Mesendoderm (in vitro differentiated cells): ENCODE results near the gene CD46. TPM values are rescaled to one million over a fixed set of nuclear protein-coding genes. Genes with fewer than 3 reads are reported as not detected.
"Not testable (repeated sequence)": the region's sequence is repeated elsewhere in the genome, so short reads cannot be mapped to it uniquely, and the experiment has no call there.

Experiments used
- DNase-seq: peaks from one replicate; pipeline ENCODE4 v3.0.0; 2013
- H2AK5ac ChIP-seq: 2 replicates; pipeline ENCODE4 v1.6.1; 2013; ENCODE audit warnings: low read length, inconsistent platforms
- H2BK120ac ChIP-seq: 2 replicates; pipeline ENCODE4 v1.6.1; 2013; ENCODE audit warnings: low read depth, mild to moderate bottlenecking, low read length, moderate library complexity, mixed read lengths
- H2BK15ac ChIP-seq: replicated peaks from 2 replicates; pipeline ENCODE4 v1.6.1; 2013; ENCODE audit warnings: low read depth, mild to moderate bottlenecking, moderate library complexity
- H2BK5ac ChIP-seq: 2 replicates; pipeline ENCODE4 v1.6.1; 2013; ENCODE audit warnings: low read length, inconsistent platforms
- H3K18ac ChIP-seq: 2 replicates; pipeline ENCODE4 v1.6.1; 2013; ENCODE audit warnings: mild to moderate bottlenecking, low read length, mixed read lengths
- H3K23ac ChIP-seq: one replicate; pipeline ENCODE4 v1.6.1; 2013; ENCODE audit warnings: low read length
- H3K27ac ChIP-seq: 2 replicates; pipeline ENCODE4 v1.5.1; 2013; ENCODE audit warnings: low read depth, mild to moderate bottlenecking, inconsistent platforms, low read length, moderate library complexity
- H3K27me3 ChIP-seq: 2 replicates; pipeline ENCODE4 v1.6.1; 2013; ENCODE audit warnings: low read length, control low read depth, mild to moderate bottlenecking, inconsistent platforms; ENCODE audit not compliant: insufficient read depth, poor library complexity
- H3K36me3 ChIP-seq: 2 replicates; pipeline ENCODE4 v1.6.1; 2013; ENCODE audit warnings: low read length, inconsistent platforms; ENCODE audit not compliant: control insufficient read depth, insufficient read depth
- H3K4ac ChIP-seq: one replicate; pipeline ENCODE4 v1.6.1; 2013; ENCODE audit warnings: low read depth, mild to moderate bottlenecking, low read length, moderate library complexity
- H3K4me1 ChIP-seq: 2 replicates; pipeline ENCODE4 v1.6.1; 2013; ENCODE audit warnings: low read depth, low read length, inconsistent platforms; ENCODE audit not compliant: control insufficient read depth
- H3K4me2 ChIP-seq: 2 replicates; pipeline ENCODE4 v1.6.1; 2013; ENCODE audit warnings: low read length
- H3K4me3 ChIP-seq: 2 replicates; pipeline ENCODE4 v1.5.1; 2013; ENCODE audit warnings: mild to moderate bottlenecking, low read length
- H3K56ac ChIP-seq: one replicate; pipeline ENCODE4 v1.6.1; 2013; ENCODE audit warnings: low read length
- H3K79me1 ChIP-seq: 2 replicates; pipeline ENCODE4 v1.6.1; 2013; ENCODE audit warnings: low read length, inconsistent platforms
- H3K79me2 ChIP-seq: 2 replicates; pipeline ENCODE4 v1.6.1; 2013; ENCODE audit warnings: mild to moderate bottlenecking, low read length; ENCODE audit not compliant: control insufficient read depth, insufficient read depth
- H3K9ac ChIP-seq: 2 replicates; pipeline ENCODE4 v1.6.1; 2013; ENCODE audit warnings: low read length, inconsistent platforms
- H4K5ac ChIP-seq: one replicate; pipeline ENCODE4 v1.6.1; 2013; ENCODE audit warnings: low read length
- H4K8ac ChIP-seq: one replicate; pipeline ENCODE4 v1.6.1; 2013; ENCODE audit warnings: low read depth, mild to moderate bottlenecking, control low read depth, low read length, moderate library complexity
- WGBS: extraction: QIAGEN DNeasy Blood & Tissue Kit; methylation state at CpG from one replicate; pipeline ENCODE4 v1.1.7; 2013; ENCODE audit warnings: low lambda C conversion rate, missing lambda C conversion rate; ENCODE audit not compliant: insufficient coverage; ENCODE audit errors: extremely low coverage; 5-methylcytosine and 5-hydroxymethylcytosine counted together
- polyA plus RNA-seq, 2 experiments: library from polyadenylated mRNA; stranded (reverse); fragments of 200-250 nt; gene quantifications; one replicate each; pipeline ENCODE4 v1.2.3, GENCODE V29; 2013

Gene CD46
- polyA plus RNA-seq (2013, experiment 1 of 2): 62.1 TPM
- polyA plus RNA-seq (2013, experiment 2 of 2): 61.8 TPM

- Histone ChIP-seq H2AK5ac (no peak within 1 kb of the TSS), H3K4ac (peak within 1 kb of the TSS; percentile 83), H3K27me3 (no peaks in the 10 kb centered on the region), H3K79me2 (peaks cover 48% of the 10 kb centered on the region), H2BK15ac (no peak within 1 kb of the TSS), H4K8ac (no peak within 1 kb of the TSS), H3K9ac (peak within 1 kb of the TSS; percentile 86), H4K5ac (peak within 1 kb of the TSS; percentile 29), H2BK120ac (no peak within 1 kb of the TSS), H3K23ac (peak within 1 kb of the TSS; percentile 35), H3K79me1 (peaks cover 7% of the 10 kb centered on the region), H3K4me3 (peak within 1 kb of the TSS; percentile 68), H3K4me1 (peaks cover 4% of the 10 kb centered on the region), H2BK5ac (peak within 1 kb of the TSS; percentile 69), H3K4me2 (peak within 1 kb of the TSS; percentile 72), H3K36me3 (no peaks in the 10 kb centered on the region), H3K56ac (peak within 1 kb of the TSS; percentile 92), H3K18ac (peak within 1 kb of the TSS; percentile 90), H3K27ac (peak within 1 kb of the TSS; percentile 76)
- no CpG with 5 or more reads among the region's 55 CpGs for WGBS
- peak; percentile 98 for DNase-seq
Observed at GRCh38 chr1:207751790-207752455, at the start of gene CD46. Gene CD46, plus strand, starts transcription at chr1:207752054. Its CDS starts 159 bp downstream, at chr1:207752213.

GRCh38 chr1:207702317-207702716 is 49.5 kb upstream of the CD46 start:
- no peak overlapping the region for H3K56ac ChIP-seq
- H3K79me1 ChIP-seq: no peaks in the 10 kb centered on the region
- no peak overlapping the region for H3K4me2 ChIP-seq
- H3K4me1 ChIP-seq: no peaks in the 10 kb centered on the region
- no peak overlapping the region for H2BK5ac ChIP-seq
- DNase-seq: no peak
- no peak overlapping the region for H4K5ac ChIP-seq
- H4K8ac ChIP-seq: no peak overlapping the region
- H2AK5ac ChIP-seq: no peak overlapping the region
- H2BK120ac ChIP-seq: no peak overlapping the region
- H3K79me2 ChIP-seq: no peaks in the 10 kb centered on the region
- no peak overlapping the region for H3K27ac ChIP-seq
- H3K27me3 ChIP-seq: no peaks in the 10 kb centered on the region
- no peak overlapping the region for H2BK15ac ChIP-seq
- no peak overlapping the region for H3K4me3 ChIP-seq
- H3K9ac ChIP-seq: no peak overlapping the region
- H3K36me3 ChIP-seq: no peaks in the 10 kb centered on the region
- no peak overlapping the region for H3K23ac ChIP-seq
- no peak overlapping the region for H3K18ac ChIP-seq
- no peak overlapping the region for H3K4ac ChIP-seq
- WGBS: no CpG with 5 or more reads among the region's 1 CpG

GRCh38 chr1:207703712-207704111 is 48.1 kb upstream of the CD46 start:
- H3K23ac ChIP-seq: no peak overlapping the region
- DNase-seq: no peak
- no peak overlapping the region for H3K27ac ChIP-seq
- no peak overlapping the region for H3K4me2 ChIP-seq
- no peaks in the 10 kb centered on the region for H3K4me1 ChIP-seq
- H3K4ac ChIP-seq: no peak overlapping the region
- no peak overlapping the region for H2AK5ac ChIP-seq
- WGBS: no CpG with 5 or more reads among the region's 5 CpGs
- no peak overlapping the region for H2BK5ac ChIP-seq
- no peak overlapping the region for H3K9ac ChIP-seq
- H2BK120ac ChIP-seq: no peak overlapping the region
- no peak overlapping the region for H2BK15ac ChIP-seq
- H3K36me3 ChIP-seq: no peaks in the 10 kb centered on the region
- H3K27me3 ChIP-seq: no peaks in the 10 kb centered on the region
- no peaks in the 10 kb centered on the region for H3K79me2 ChIP-seq
- H3K56ac ChIP-seq: no peak overlapping the region
- H3K4me3 ChIP-seq: no peak overlapping the region
- no peak overlapping the region for H4K8ac ChIP-seq
- H3K18ac ChIP-seq: no peak overlapping the region
- no peaks in the 10 kb centered on the region for H3K79me1 ChIP-seq
- H4K5ac ChIP-seq: no peak overlapping the region

DNA sequence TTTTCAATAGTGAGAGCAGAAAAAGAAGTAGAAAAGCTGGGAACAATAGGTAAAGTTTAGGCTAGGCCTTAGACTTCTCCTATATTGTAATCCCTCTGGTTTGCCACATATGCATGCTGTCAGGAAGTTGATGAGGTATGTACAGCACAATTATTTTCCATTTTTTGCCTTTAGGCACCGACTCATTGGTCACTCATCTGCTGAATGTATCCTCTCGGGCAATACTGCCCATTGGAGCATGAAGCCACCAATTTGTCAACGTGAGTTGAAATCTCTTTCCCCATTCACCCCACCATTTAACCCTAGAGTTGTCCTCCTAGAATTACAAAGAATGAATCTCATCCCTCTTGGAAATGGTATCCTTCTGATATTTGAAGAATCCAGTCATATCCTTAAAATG is 43.9 kb upstream of the CD46 start:
- H3K56ac ChIP-seq, H3K18ac ChIP-seq, H3K9ac ChIP-seq, H2BK5ac ChIP-seq, H4K8ac ChIP-seq, DNase-seq, H3K4me2 ChIP-seq, H2BK15ac ChIP-seq, H3K79me2 ChIP-seq, H3K4me3 ChIP-seq, H3K36me3 ChIP-seq, H3K79me1 ChIP-seq, H3K4me1 ChIP-seq, H3K23ac ChIP-seq, H4K5ac ChIP-seq, H3K4ac ChIP-seq, H3K27ac ChIP-seq, H2BK120ac ChIP-seq, H2AK5ac ChIP-seq, H3K27me3 ChIP-seq: not testable (repeated sequence)
- WGBS: no CpG with 5 or more reads among the region's 3 CpGs

DNA sequence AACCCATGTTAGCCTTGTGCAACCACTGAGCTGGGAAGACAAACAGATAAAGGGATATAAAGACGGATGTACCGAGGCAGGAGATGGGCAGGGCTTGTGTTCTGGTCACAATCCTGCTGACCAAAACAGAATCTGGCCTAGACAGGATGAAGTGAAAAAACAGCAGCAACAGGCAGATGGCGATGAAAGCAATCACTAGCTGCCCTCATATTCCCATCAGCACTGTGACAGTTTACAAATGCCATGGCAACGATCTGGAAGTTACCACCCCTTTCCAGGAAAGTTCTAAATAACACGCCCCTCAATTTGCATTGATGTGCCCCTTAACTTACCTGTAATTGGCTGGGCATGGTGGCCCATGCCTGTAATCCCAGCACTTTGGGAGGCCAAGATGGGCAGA is 40.6 kb upstream of the CD46 start:
- no peak overlapping the region for H3K27ac ChIP-seq
- no peak overlapping the region for H3K18ac ChIP-seq
- no peak overlapping the region for H3K23ac ChIP-seq
- no peak overlapping the region for H3K4me3 ChIP-seq
- no peak overlapping the region for H3K4me2 ChIP-seq
- H3K79me1 ChIP-seq: no peaks in the 10 kb centered on the region
- no peak overlapping the region for H3K4ac ChIP-seq
- H4K5ac ChIP-seq: no peak overlapping the region
- no peak overlapping the region for H2BK15ac ChIP-seq
- no CpG with 5 or more reads among the region's 5 CpGs for WGBS
- H2AK5ac ChIP-seq: no peak overlapping the region
- H3K4me1 ChIP-seq: no peaks in the 10 kb centered on the region
- H3K36me3 ChIP-seq: no peaks in the 10 kb centered on the region
- DNase-seq: peak; percentile 83
- no peak overlapping the region for H3K56ac ChIP-seq
- H2BK5ac ChIP-seq: no peak overlapping the region
- H3K9ac ChIP-seq: no peak overlapping the region
- H4K8ac ChIP-seq: no peak overlapping the region
- no peaks in the 10 kb centered on the region for H3K27me3 ChIP-seq
- no peaks in the 10 kb centered on the region for H3K79me2 ChIP-seq
- no peak overlapping the region for H2BK120ac ChIP-seq

- WGBS: 100% methylated on average over 1 of the region's 3 CpGs
- not testable (repeated sequence) for H2BK120ac ChIP-seq, H4K5ac ChIP-seq, H3K23ac ChIP-seq, H2BK15ac ChIP-seq, H3K9ac ChIP-seq, H3K4me1 ChIP-seq, H3K27me3 ChIP-seq, H3K4me2 ChIP-seq, H3K27ac ChIP-seq, H3K4me3 ChIP-seq, H3K4ac ChIP-seq, H2AK5ac ChIP-seq, H3K79me2 ChIP-seq, H3K36me3 ChIP-seq, H3K56ac ChIP-seq, H3K18ac ChIP-seq, H4K8ac ChIP-seq, H2BK5ac ChIP-seq, H3K79me1 ChIP-seq
- peak; percentile 11 for DNase-seq
Observed at GRCh38 chr1:207712701-207713100, 39.2 kb upstream of the CD46 start.
